Fibroblast of the aortic adventitia (primary cell): ENCODE results near the gene LAMA2. TPM values are rescaled to one million over a fixed set of nuclear protein-coding genes. Genes with fewer than 3 reads are reported as not detected.

Experiments used
- DNase-seq: peaks from one replicate; pipeline ENCODE4 v3.0.0-alpha.2; 2010; ENCODE audit warnings: low read depth
- H3K4me3 ChIP-seq: 2 replicates; pipeline ENCODE4 v1.5.1; 2011; ENCODE audit warnings: low read depth, mild to moderate bottlenecking, control low read depth, low read length, moderate library complexity
- total RNA-seq: library from RNA; depleted of rRNA; stranded (reverse); fragments of >200 nt; gene quantifications from 2 replicates; pipeline ENCODE4 v1.2.3, GENCODE V29; 2012; ENCODE audit warnings: low replicate concordance
- TF ChIP-seq, protein P1 (sequence below): IDR thresholded peaks from 2 replicates; pipeline ENCODE4 v1.5.1; 2011; ENCODE audit warnings: mild to moderate bottlenecking, low read length, control low read depth, inconsistent platforms; ENCODE audit not compliant: insufficient read depth

Gene LAMA2
- total RNA-seq, 1 donor, result 99.1 TPM

GRCh38 chr6:128929869-128930268 lies 46.9 kb downstream of the LAMA2 start:
- no peak overlapping the region for H3K4me3 ChIP-seq
- no peak for DNase-seq
- TF ChIP-seq, protein P1, sequence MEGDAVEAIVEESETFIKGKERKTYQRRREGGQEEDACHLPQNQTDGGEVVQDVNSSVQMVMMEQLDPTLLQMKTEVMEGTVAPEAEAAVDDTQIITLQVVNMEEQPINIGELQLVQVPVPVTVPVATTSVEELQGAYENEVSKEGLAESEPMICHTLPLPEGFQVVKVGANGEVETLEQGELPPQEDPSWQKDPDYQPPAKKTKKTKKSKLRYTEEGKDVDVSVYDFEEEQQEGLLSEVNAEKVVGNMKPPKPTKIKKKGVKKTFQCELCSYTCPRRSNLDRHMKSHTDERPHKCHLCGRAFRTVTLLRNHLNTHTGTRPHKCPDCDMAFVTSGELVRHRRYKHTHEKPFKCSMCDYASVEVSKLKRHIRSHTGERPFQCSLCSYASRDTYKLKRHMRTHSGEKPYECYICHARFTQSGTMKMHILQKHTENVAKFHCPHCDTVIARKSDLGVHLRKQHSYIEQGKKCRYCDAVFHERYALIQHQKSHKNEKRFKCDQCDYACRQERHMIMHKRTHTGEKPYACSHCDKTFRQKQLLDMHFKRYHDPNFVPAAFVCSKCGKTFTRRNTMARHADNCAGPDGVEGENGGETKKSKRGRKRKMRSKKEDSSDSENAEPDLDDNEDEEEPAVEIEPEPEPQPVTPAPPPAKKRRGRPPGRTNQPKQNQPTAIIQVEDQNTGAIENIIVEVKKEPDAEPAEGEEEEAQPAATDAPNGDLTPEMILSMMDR, result no peak

GRCh38 chr6:128930321-128930720 lies 47.4 kb downstream of the LAMA2 start:
- H3K4me3 ChIP-seq, result no peak overlapping the region
- no peak for DNase-seq
- TF ChIP-seq, protein P1, result no peak

DNA sequence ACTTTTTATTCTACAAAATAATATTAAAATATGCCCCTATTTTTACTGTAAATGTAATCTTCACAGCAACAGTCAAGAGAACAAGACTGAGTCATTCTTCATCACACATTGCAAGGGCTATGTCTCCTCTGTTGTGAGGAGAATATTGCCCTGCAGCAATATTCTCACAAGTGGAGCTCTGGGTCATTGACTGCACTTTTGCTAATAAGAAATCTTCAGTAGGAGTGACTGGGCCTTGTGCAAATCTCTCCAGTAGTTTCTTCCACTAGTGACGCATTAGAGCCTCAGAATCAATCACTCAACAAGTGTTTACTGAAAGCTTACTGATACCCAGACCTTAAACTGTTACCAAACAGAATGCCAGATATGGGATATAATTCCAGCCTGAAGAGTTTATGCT lies 49.1 kb downstream of the LAMA2 start:
- no peak overlapping the region for H3K4me3 ChIP-seq
- DNase-seq, result peak; percentile 40
- TF ChIP-seq, protein P1, result no peak

DNA sequence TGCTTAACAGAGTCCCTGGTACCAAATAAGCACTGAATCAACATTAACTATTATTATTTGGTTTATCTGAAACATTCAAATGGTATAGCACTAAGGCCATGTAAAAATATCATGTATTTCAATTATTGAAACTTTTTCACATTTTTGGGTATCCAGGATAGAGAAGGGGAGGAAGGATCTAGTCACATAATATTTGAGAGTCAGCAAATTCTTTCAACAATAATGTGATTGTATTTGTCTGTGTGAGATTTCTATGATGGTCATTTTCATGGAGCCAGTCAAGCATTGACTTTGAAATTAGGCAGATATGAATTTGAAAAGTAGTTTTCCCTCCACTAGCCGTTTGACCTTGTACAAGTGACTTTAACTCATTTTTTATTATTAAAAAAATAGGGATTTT lies 67.9 kb downstream of the LAMA2 start:
- TF ChIP-seq, protein P1, result no peak
- DNase-seq, result no peak
- no peak overlapping the region for H3K4me3 ChIP-seq

- no peak for DNase-seq
- TF ChIP-seq, protein P1, result no peak
- H3K4me3 ChIP-seq, result no peak overlapping the region
Observed at GRCh38 chr6:128952902-128953301, 70.0 kb downstream of the LAMA2 start.

- DNase-seq, result peak; percentile 25
- TF ChIP-seq, protein P1, result no peak
- no peak overlapping the region for H3K4me3 ChIP-seq
Observed at GRCh38 chr6:128954308-128955043, 71.5 kb downstream of the LAMA2 start.

DNA sequence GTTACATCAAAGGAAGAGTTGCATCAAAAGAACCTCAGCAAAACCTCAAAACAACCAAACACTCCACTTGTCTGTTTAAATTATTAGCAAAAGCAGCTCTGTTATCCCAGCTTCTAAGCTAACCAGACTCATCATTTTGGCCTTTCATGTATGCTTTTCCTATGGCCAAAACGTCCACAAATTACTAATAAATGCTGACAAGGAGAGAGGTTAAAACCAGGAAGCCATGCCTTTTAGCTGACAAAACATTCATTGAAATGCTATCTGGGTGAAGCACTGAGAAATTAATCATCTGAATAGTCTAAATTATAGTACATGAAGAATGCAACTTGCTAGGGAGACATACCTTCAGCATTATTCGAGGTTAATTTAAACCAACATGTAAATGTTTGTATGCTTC lies 80.6 kb downstream of the LAMA2 start:
- TF ChIP-seq, protein P1, result no peak
- H3K4me3 ChIP-seq, result no peak overlapping the region
- no peak for DNase-seq
